Vagina (tissue), 2 donors: Measurements from ENCODE around the gene FKBP11. TPM values are rescaled to one million over a fixed set of nuclear protein-coding genes. Genes with fewer than 3 reads are reported as not detected.
A peak's percentile ranks its signal among the peaks of the same experiment; 100 is the strongest.

Experiments used
- DNase-seq, 2 donors: peaks; one replicate each; pipeline ENCODE4 v3.0.0-alpha.2; 2017; ENCODE audit errors: extremely low spot score in 2 of 2
- H3K27ac ChIP-seq: fragments of 200-600 bp; sonication (generic); one replicate; pipeline ENCODE4 v1.5.1; 2019
- H3K27me3 ChIP-seq: fragments of 200-600 bp; sonication (generic); one replicate; pipeline ENCODE4 v1.5.1; 2019
- H3K36me3 ChIP-seq, 2 donors: fragments of 200-600 bp; sonication (generic); one replicate each; pipeline ENCODE4 v1.5.1; 2017 to 2019
- H3K4me1 ChIP-seq: fragments of 200-600 bp; sonication (generic); one replicate; pipeline ENCODE4 v1.5.1; 2019
- H3K4me3 ChIP-seq, 2 donors: fragments of 200-600 bp; sonication (generic); 1 replicate in 1 of 2; 2 replicates in 1 of 2; pipeline ENCODE4 v1.5.1; 2016 to 2019
- H3K9me3 ChIP-seq: fragments of 200-600 bp; sonication (generic); one replicate; pipeline ENCODE4 v1.5.1; 2019
- CTCF ChIP-seq, 3 experiments: fragments of 450-650 bp in 2 of 3; fragments of 200-600 bp in 1 of 3; sonication (generic) in 1 of 3; IDR thresholded peaks; one replicate each; pipeline ENCODE4 v1.5.1; 2017 to 2019; ENCODE audit warnings: antibody characterized with exemption in 3 of 3, mild to moderate bottlenecking in 2 of 3, moderate library complexity in 2 of 3
- POLR2A ChIP-seq, 2 donors: fragments of 450-650 bp; IDR thresholded peaks; one replicate each; pipeline ENCODE4 v1.6.1; 2017; ENCODE audit warnings: antibody characterized with exemption in 2 of 2, mild to moderate bottlenecking in 2 of 2, moderate library complexity in 2 of 2
- POLR2AphosphoS5 ChIP-seq, 2 donors: sonication (generic); formaldehyde crosslinking; IDR thresholded peaks; one replicate each; pipeline ENCODE4 v1.9.0; 2017; ENCODE audit warnings: antibody characterized with exemption in 2 of 2, mild to moderate bottlenecking in 2 of 2, low read depth in 1 of 2; ENCODE audit not compliant: insufficient read depth in 1 of 2
- intact Hi-C: fragments of 100-400 bp; cut with DNase I; formaldehyde crosslinking; loops from one replicate; pipeline ENCODE4 v1.15.1; 2023
- total RNA-seq: library from RNA; depleted of rRNA; stranded (reverse); fragments of >200 nt; gene quantifications from one replicate; pipeline ENCODE4 v1.2.3, GENCODE V29; 2016

The FKBP11 gene
- total RNA-seq, 1 donor from 2014 or later, result 16.9 TPM

- Histone ChIP-seq H3K9me3 (no peaks in the 10 kb centered on the region), H3K27ac (no peak overlapping the region), H3K4me3 (no peak overlapping the region), H3K4me1 (peaks cover 29% of the 10 kb centered on the region), H3K36me3 (peaks cover 0 to 25% of the 10 kb centered on the region in 2 donors), H3K27me3 (no peaks in the 10 kb centered on the region)
- no peak for DNase-seq
- TF ChIP-seq POLR2A (IDR thresholded peaks at IDR 0.05), result no peak
- TF ChIP-seq POLR2AphosphoS5 (IDR thresholded peaks at IDR 0.05; ENCODE audit: insufficient read depth in 1 of 2, low read depth in 1 of 2), result no peak
- TF ChIP-seq CTCF (IDR thresholded peaks at IDR 0.05), result no peak
- intact Hi-C loops, result no loop called here
Observed at GRCh38 chr12:48938805-48939204, 13.5 kb upstream of the FKBP11 start.

- TF ChIP-seq CTCF (IDR thresholded peaks at IDR 0.05) (no peak), POLR2A (IDR thresholded peaks at IDR 0.05) (no peak), POLR2AphosphoS5 (IDR thresholded peaks at IDR 0.05; ENCODE audit: insufficient read depth in 1 of 2, low read depth in 1 of 2) (no peak)
- no peaks in the 10 kb centered on the region for H3K27me3 ChIP-seq
- intact Hi-C loops, result no loop called here
- H3K4me3 ChIP-seq, result no peak overlapping the region
- no peak for DNase-seq
- peaks cover 0 to 25% of the 10 kb centered on the region in 2 donors for H3K36me3 ChIP-seq
- no peak overlapping the region for H3K27ac ChIP-seq
- H3K4me1 ChIP-seq, result peaks cover 18% of the 10 kb centered on the region
- H3K9me3 ChIP-seq, result no peaks in the 10 kb centered on the region
Observed at GRCh38 chr12:48937170-48937569, 11.9 kb upstream of the FKBP11 start.

- H3K36me3 ChIP-seq, result peaks cover 0 to 29% of the 10 kb centered on the region in 2 donors
- H3K4me3 ChIP-seq, result no peak overlapping the region
- H3K27me3 ChIP-seq, result no peaks in the 10 kb centered on the region
- H3K4me1 ChIP-seq, result peaks cover 12% of the 10 kb centered on the region
- H3K27ac ChIP-seq, result no peak overlapping the region
- no peaks in the 10 kb centered on the region for H3K9me3 ChIP-seq
- DNase-seq, result no peak
- intact Hi-C loops, result no loop called here
- TF ChIP-seq POLR2AphosphoS5 (IDR thresholded peaks at IDR 0.05; ENCODE audit: insufficient read depth in 1 of 2, low read depth in 1 of 2), result no peak
- TF ChIP-seq CTCF (IDR thresholded peaks at IDR 0.05), result peak; percentile 53 to 81 (median 79)
Observed at GRCh38 chr12:48936379-48936979, 11.2 kb upstream of the FKBP11 start.

- no peaks in the 10 kb centered on the region for H3K27me3 ChIP-seq
- H3K27ac ChIP-seq, result no peak overlapping the region
- TF ChIP-seq POLR2A (IDR thresholded peaks at IDR 0.05) (no peak), CTCF (IDR thresholded peaks at IDR 0.05) (no peak), POLR2AphosphoS5 (IDR thresholded peaks at IDR 0.05; ENCODE audit: insufficient read depth in 1 of 2, low read depth in 1 of 2) (no peak)
- no peaks in the 10 kb centered on the region for H3K9me3 ChIP-seq
- intact Hi-C loops, result no loop called here
- peaks cover 0 to 30% of the 10 kb centered on the region in 2 donors for H3K36me3 ChIP-seq
- H3K4me1 ChIP-seq, result no peaks in the 10 kb centered on the region
- H3K4me3 ChIP-seq, result no peak overlapping the region
- no peak for DNase-seq
Observed at GRCh38 chr12:48934312-48934706, 9.0 kb upstream of the FKBP11 start.

- Histone ChIP-seq H3K36me3 (peaks cover 0 to 25% of the 10 kb centered on the region in 2 donors), H3K4me1 (no peaks in the 10 kb centered on the region), H3K9me3 (no peaks in the 10 kb centered on the region), H3K27me3 (no peaks in the 10 kb centered on the region), H3K27ac (no peak overlapping the region), H3K4me3 (no peak overlapping the region)
- TF ChIP-seq POLR2A (IDR thresholded peaks at IDR 0.05) (no peak), POLR2AphosphoS5 (IDR thresholded peaks at IDR 0.05; ENCODE audit: insufficient read depth in 1 of 2, low read depth in 1 of 2) (no peak), CTCF (IDR thresholded peaks at IDR 0.05) (no peak)
- no peak for DNase-seq
- intact Hi-C loops, result no loop called here
Observed at GRCh38 chr12:48933664-48934311, 8.5 kb upstream of the FKBP11 start.
